Mucosa of descending colon (tissue), 3 donors: Measurements from ENCODE around the gene SNX5. TPM values are rescaled to one million over a fixed set of nuclear protein-coding genes. Genes with fewer than 3 reads are reported as not detected.

Experiments used
- ATAC-seq: fragments of 200-7000 bp; cut with Tn5 transposase; one replicate; pipeline ENCODE4 v1.9.1; 2020; ENCODE audit warnings: mild to moderate bottlenecking, moderate library complexity
- DNase-seq, 3 donors: peaks; one replicate each; pipeline ENCODE4 v3.0.0-alpha.2; 2020
- H3K36me3 ChIP-seq: fragments of 200-600 bp; one replicate; pipeline ENCODE4 v1.8.0; 2021; ENCODE audit warnings: low read depth, mild to moderate bottlenecking
- H3K4me1 ChIP-seq: fragments of 200-600 bp; one replicate; pipeline ENCODE4 v1.8.0; 2021; ENCODE audit warnings: low read depth, mild to moderate bottlenecking
- H3K4me3 ChIP-seq: fragments of 200-600 bp; one replicate; pipeline ENCODE4 v1.8.0; 2021; ENCODE audit warnings: mild to moderate bottlenecking
- H3K9me3 ChIP-seq: fragments of 200-600 bp; one replicate; pipeline ENCODE4 v1.8.0; 2021; ENCODE audit warnings: mild to moderate bottlenecking
- CTCF ChIP-seq: fragments of 200-600 bp; IDR thresholded peaks from one replicate; pipeline ENCODE4 v1.8.0; 2022; ENCODE audit warnings: antibody characterized with exemption, mild to moderate bottlenecking
- intact Hi-C, 2 donors: fragments of 100-400 bp; cut with DNase I in 1 of 2; cut with micrococcal nuclease in 1 of 2; formaldehyde crosslinking; loops; one replicate each; pipeline versions ENCODE4 v1.11.0 to v1.11.1; 2022; cut with DNase I, micrococcal nuclease
- total RNA-seq, 3 donors: library from RNA; stranded (reverse); fragmentation: NEBNext Ultra II Directional in 2 of 3; extraction: Animal tissue kit (Norgen Biotek cat#: 25700) in 2 of 3; gene quantifications; one replicate each; pipeline versions ENCODE4 v1.2.1 to v1.2.4, GENCODE V29; 2021 to 2023
- donor health status: DM: no; HTN: no; CAD: no; lungs with moderate emphysema.
- donor health status: DM: no; HTN: no; CAD: no.
- donor health status: DM: no; HTN: yes; CAD: no.

SNX5 gene
- total RNA-seq, 3 donors from 2014 or later = 70.3 to 117 (median 105) TPM

GRCh38 chr20:18005990-18006364, 37.4 kb upstream of the SNX5 start:
- no peak overlapping the region for H3K4me3 ChIP-seq
- TF ChIP-seq CTCF = no peak
- no peak for ATAC-seq
- no peaks in the 10 kb centered on the region for H3K9me3 ChIP-seq
- DNase-seq = no peak
- H3K4me1 ChIP-seq = no peaks in the 10 kb centered on the region
- intact Hi-C loops = no loop called here
- no peaks in the 10 kb centered on the region for H3K36me3 ChIP-seq

GRCh38 chr20:18005170-18005989, 36.8 kb upstream of the SNX5 start:
- Histone ChIP-seq H3K9me3 (no peaks in the 10 kb centered on the region), H3K36me3 (no peaks in the 10 kb centered on the region), H3K4me3 (no peak overlapping the region), H3K4me1 (no peaks in the 10 kb centered on the region)
- no peak for TF ChIP-seq CTCF
- DNase-seq = no peak
- intact Hi-C loops = no loop called here
- peak; percentile 64 for ATAC-seq

GRCh38 chr20:18004384-18005031, 35.9 kb upstream of the SNX5 start:
- intact Hi-C loops = no loop called here
- no peaks in the 10 kb centered on the region for H3K36me3 ChIP-seq
- no peak for TF ChIP-seq CTCF
- H3K4me3 ChIP-seq = no peak overlapping the region
- H3K4me1 ChIP-seq = no peaks in the 10 kb centered on the region
- no peak for DNase-seq
- no peak for ATAC-seq
- no peaks in the 10 kb centered on the region for H3K9me3 ChIP-seq

GRCh38 chr20:18003897-18004296, 35.3 kb upstream of the SNX5 start:
- intact Hi-C loops = no loop called here
- Histone ChIP-seq H3K4me1 (no peaks in the 10 kb centered on the region), H3K4me3 (no peak overlapping the region), H3K9me3 (no peaks in the 10 kb centered on the region), H3K36me3 (no peaks in the 10 kb centered on the region)
- ATAC-seq (peak; percentile 23), DNase-seq (no peak)
- no peak for TF ChIP-seq CTCF

GRCh38 chr20:18001131-18001921, 32.7 kb upstream of the SNX5 start:
- peak; percentile 39 for ATAC-seq
- DNase-seq = no peak
- TF ChIP-seq CTCF = no peak
- Histone ChIP-seq H3K4me1 (no peaks in the 10 kb centered on the region), H3K9me3 (no peaks in the 10 kb centered on the region), H3K36me3 (no peaks in the 10 kb centered on the region), H3K4me3 (no peak overlapping the region)
- intact Hi-C loops = no loop called here
